B cell (primary cell): ENCODE measurements around the gene BAIAP2L1. TPM values are rescaled to one million over a fixed set of nuclear protein-coding genes. Genes with fewer than 3 reads are reported as not detected.

Experiments
- ATAC-seq: fragments of 200-7000 bp; cut with Tn5 transposase; one replicate; pipeline ENCODE4 v1.10.0; 2021; ENCODE audit warnings: low read depth, mild to moderate bottlenecking, moderate number of reproducible peaks, moderate library complexity
- CTCF ChIA-PET: fragments of 350-600 bp; sonication (Branson Sonifier 250); formaldehyde crosslinking; loops from one replicate; lab custom pipeline; 2021; ENCODE audit warnings: antibody characterized with exemption, inconsistent platforms; lab: Charles Lee
- POLR2A ChIA-PET: fragments of 350-600 bp; sonication (Branson Sonifier 250); formaldehyde crosslinking; loops from one replicate; lab custom pipeline; 2021; ENCODE audit warnings: antibody characterized with exemption; lab: Charles Lee
- DNase-seq: peaks from one replicate; pipeline ENCODE4 v3.0.0; 2013
- H2AFZ ChIP-seq: 2 replicates; pipeline ENCODE4 v1.6.1; 2012; ENCODE audit warnings: mild to moderate bottlenecking, low read depth, low read length; ENCODE audit not compliant: insufficient read depth, poor library complexity, severe bottlenecking
- H3K27ac ChIP-seq, 2 donors: 1 replicate in 1 of 2; 2 replicates in 1 of 2; pipeline ENCODE4 v1.5.1; 2012 to 2013; ENCODE audit warnings: low read length in 2 of 2, mild to moderate bottlenecking in 2 of 2, moderate library complexity in 1 of 2
- H3K27me3 ChIP-seq, 4 experiments: fragments of 200-600 bp in 1 of 4; sonication (generic) in 1 of 4; replicated peaks in 1 of 4; 1 replicate in 2 of 4; 2 replicates in 2 of 4; pipeline versions ENCODE4 v1.6.1 to v1.7.0; 2013 to 2016; ENCODE audit warnings: low read length in 3 of 4, mild to moderate bottlenecking in 2 of 4, mixed read lengths in 1 of 4, moderate library complexity in 1 of 4; ENCODE audit not compliant: insufficient read depth in 4 of 4, control insufficient read depth in 3 of 4; ENCODE audit errors: control extremely low read depth in 1 of 4
- H3K36me3 ChIP-seq, 2 experiments: replicated peaks in 1 of 2; 1 replicate in 1 of 2; 2 replicates in 1 of 2; pipeline versions ENCODE4 v1.6.1 to v1.7.1; 2013; ENCODE audit warnings: low read length in 1 of 2; ENCODE audit not compliant: insufficient read depth in 2 of 2, control insufficient read depth in 1 of 2; ENCODE audit errors: control extremely low read depth in 1 of 2, extremely low read depth in 1 of 2
- H3K4me1 ChIP-seq, 2 donors: fragments of 200-600 bp in 1 of 2; sonication (generic) in 1 of 2; 1 replicate in 1 of 2; 2 replicates in 1 of 2; pipeline versions ENCODE4 v1.5.1 to v1.6.1; 2013 to 2017; ENCODE audit warnings: low read length in 2 of 2; ENCODE audit not compliant: control insufficient read depth in 2 of 2, insufficient read depth in 2 of 2
- H3K4me2 ChIP-seq: replicated peaks from 2 replicates; pipeline ENCODE3; 2012; ENCODE audit warnings: mild to moderate bottlenecking, low read depth, low read length; ENCODE audit not compliant: poor library complexity, severe bottlenecking
- H3K4me3 ChIP-seq, 5 experiments: fragments of 200-600 bp in 1 of 5; sonication (generic) in 1 of 5; 1 replicate in 3 of 5; 2 replicates in 2 of 5; pipeline versions ENCODE4 v1.5.1 to v1.7.0; 2011 to 2016; ENCODE audit warnings: low read length in 4 of 5, mild to moderate bottlenecking in 4 of 5, low read depth in 2 of 5, control low read depth in 1 of 5, moderate library complexity in 1 of 5; ENCODE audit not compliant: insufficient read depth in 1 of 5; ENCODE audit errors: control extremely low read depth in 1 of 5, extremely low read depth in 1 of 5
- H3K79me2 ChIP-seq: fragments of 200-600 bp; sonication (generic); one replicate; pipeline ENCODE4 v1.6.0; 2016; ENCODE audit warnings: low read length; ENCODE audit not compliant: control insufficient read depth, insufficient read depth
- H3K9ac ChIP-seq: fragments of 200-600 bp; sonication (generic); 2 replicates; pipeline ENCODE4 v1.6.1; 2017; ENCODE audit warnings: mild to moderate bottlenecking, low read length, moderate library complexity
- H3K9me3 ChIP-seq, 3 donors: one replicate each; pipeline versions ENCODE4 v1.6.1 to v1.7.1; 2013; ENCODE audit warnings: low read length in 2 of 3; ENCODE audit not compliant: control insufficient read depth in 2 of 3, insufficient read depth in 1 of 3; ENCODE audit errors: control extremely low read depth in 1 of 3
- H4K20me1 ChIP-seq: 2 replicates; pipeline ENCODE4 v1.6.0; 2012; ENCODE audit warnings: mild to moderate bottlenecking, low read length; ENCODE audit not compliant: insufficient read depth, control insufficient read depth, poor library complexity, severe bottlenecking
- H3K27ac Mint-ChIP-seq: one replicate; pipeline ENCODE4 v1.8.0; 2021; ENCODE audit warnings: mixed read lengths
- H3K27me3 Mint-ChIP-seq: one replicate; pipeline ENCODE4 v1.8.0; 2021; ENCODE audit warnings: mixed read lengths
- H3K4me1 Mint-ChIP-seq: one replicate; pipeline ENCODE4 v1.8.0; 2021; ENCODE audit warnings: mixed read lengths
- H3K4me3 Mint-ChIP-seq: one replicate; pipeline ENCODE4 v1.8.0; 2021; ENCODE audit warnings: mixed read lengths
- H3K9me3 Mint-ChIP-seq: one replicate; pipeline ENCODE4 v1.8.0; 2022; ENCODE audit warnings: mixed read lengths; ENCODE audit not compliant: insufficient read depth
- CTCF ChIP-seq: fragments of 200-600 bp; IDR thresholded peaks from one replicate; pipeline ENCODE4 v1.8.0; 2022; ENCODE audit warnings: antibody characterized with exemption, mild to moderate bottlenecking
- EZH2 ChIP-seq: IDR thresholded peaks from 2 replicates; pipeline ENCODE4 v1.6.1; 2012; ENCODE audit warnings: borderline replicate concordance, low read depth, mild to moderate bottlenecking, moderate library complexity, low read length; ENCODE audit not compliant: insufficient read depth, poor library complexity, severe bottlenecking
- WGBS: methylation state at CpG from one replicate; pipeline ENCODE4 v1.1.5; 2013; ENCODE audit warnings: missing lambda C conversion rate; ENCODE audit not compliant: insufficient coverage; 5-methylcytosine and 5-hydroxymethylcytosine counted together
- intact Hi-C: fragments of 100-400 bp; cut with micrococcal nuclease; formaldehyde crosslinking; loops from one replicate; pipeline ENCODE4 v1.10.0; 2022
- polyA plus RNA-seq: library from polyadenylated mRNA; depleted of rRNA; stranded (reverse); fragments of >200 nt; gene quantifications from 2 replicates; pipeline ENCODE4 v1.2.3, GENCODE V29; 2012
- total RNA-seq, 2 donors: library from RNA; stranded (reverse); fragments of 120-200 nt in 1 of 2; gene quantifications; 1 replicate in 1 of 2; 2 replicates in 1 of 2; pipeline versions ENCODE4 v1.2.3 to v1.2.4, GENCODE V29; 2013 to 2022

Gene BAIAP2L1
- total and polyA plus RNA-seq, 2 donors (not counting 1 experiment from before 2014, with no cell fraction given) = 1.5 to 3.7 TPM

GRCh38 chr7:98341106-98341505, 59.8 kb downstream of the BAIAP2L1 start:
- no peak overlapping the region for H3K27ac Mint-ChIP-seq

GRCh38 chr7:98339043-98339442, 61.8 kb downstream of the BAIAP2L1 start:
- no peak overlapping the region for H3K4me3 Mint-ChIP-seq
- no peak overlapping the region for H2AFZ ChIP-seq
- DNase-seq (no peak), ATAC-seq (no peak)
- H3K9ac ChIP-seq = no peak overlapping the region
- H4K20me1 ChIP-seq = no peaks in the 10 kb centered on the region
- no peak for TF ChIP-seq CTCF
- TF ChIP-seq EZH2 = no peak
- no peaks in the 10 kb centered on the region for H3K27me3 Mint-ChIP-seq
- H3K9me3 ChIP-seq = peaks cover 0 to 16% (median 6%) of the 10 kb centered on the region in 3 donors
- H3K27me3 ChIP-seq = peaks cover 0 to 2% (median 0%) of the 10 kb centered on the region in 4 experiments
- H3K27ac ChIP-seq = no peak overlapping the region
- H3K36me3 ChIP-seq = no peaks in the 10 kb centered on the region
- ChIA-PET POLR2A (no interaction called here), CTCF (no interaction called here)
- H3K4me1 ChIP-seq = no peaks in the 10 kb centered on the region
- H3K4me3 ChIP-seq = no peak overlapping the region
- H3K9me3 Mint-ChIP-seq = no peaks in the 10 kb centered on the region
- no peak overlapping the region for H3K4me2 ChIP-seq
- no peaks in the 10 kb centered on the region for H3K4me1 Mint-ChIP-seq
- H3K79me2 ChIP-seq = no peaks in the 10 kb centered on the region
- H3K27ac Mint-ChIP-seq = no peak overlapping the region
- WGBS = no CpG with 5 or more reads among the region's 3 CpGs
- intact Hi-C loops = no loop called here

More at GRCh38 chr7:98341106-98341505, 59.8 kb downstream of the BAIAP2L1 start:
- H3K79me2 ChIP-seq = no peaks in the 10 kb centered on the region
- H3K27me3 ChIP-seq = peaks cover 0 to 2% (median 0%) of the 10 kb centered on the region in 4 experiments
- no peaks in the 10 kb centered on the region for H3K9me3 Mint-ChIP-seq
- no peak overlapping the region for H3K4me2 ChIP-seq
- no peak overlapping the region for H3K4me3 ChIP-seq
- intact Hi-C loops = no loop called here
- H3K9ac ChIP-seq = no peak overlapping the region
- H3K27me3 Mint-ChIP-seq = peaks cover 8% of the 10 kb centered on the region
- ATAC-seq = no peak
- no CpG with 5 or more reads among the region's 3 CpGs for WGBS
- no peaks in the 10 kb centered on the region for H3K4me1 Mint-ChIP-seq
- no peak overlapping the region for H3K4me3 Mint-ChIP-seq
- ChIA-PET CTCF (interaction anchor here (0.6 to 0.7 kb wide), 3 partner anchors 8 to 137 kb away, joined by 3 to 5 read pairs (median 3); no protein-coding TSS in a partner anchor), POLR2A (no interaction called here)
- H3K36me3 ChIP-seq = no peaks in the 10 kb centered on the region
- no peaks in the 10 kb centered on the region for H3K4me1 ChIP-seq
- no peak for TF ChIP-seq EZH2
- TF ChIP-seq CTCF = no peak
- DNase-seq = no peak
- H3K27ac ChIP-seq = no peak overlapping the region
- H3K9me3 ChIP-seq = peaks cover 0 to 16% (median 6%) of the 10 kb centered on the region in 3 donors
- no peaks in the 10 kb centered on the region for H4K20me1 ChIP-seq
- H2AFZ ChIP-seq = no peak overlapping the region
